ENCODE data around the gene RNF144A. TPM values are rescaled to one million over a fixed set of nuclear protein-coding genes. Genes with fewer than 3 reads are reported as not detected.

Gene RNF144A
- total and polyA plus RNA-seq, 2 of the 13 experiments (the other 11 are each of a cell fraction or from before 2014, with no cell fraction given): 13.9 to 16.5 TPM

GRCh38 chr2:6921321-6921922, 4.2 kb downstream of the RNF144A start (continued):
- TF ChIP-seq, protein P1, sequence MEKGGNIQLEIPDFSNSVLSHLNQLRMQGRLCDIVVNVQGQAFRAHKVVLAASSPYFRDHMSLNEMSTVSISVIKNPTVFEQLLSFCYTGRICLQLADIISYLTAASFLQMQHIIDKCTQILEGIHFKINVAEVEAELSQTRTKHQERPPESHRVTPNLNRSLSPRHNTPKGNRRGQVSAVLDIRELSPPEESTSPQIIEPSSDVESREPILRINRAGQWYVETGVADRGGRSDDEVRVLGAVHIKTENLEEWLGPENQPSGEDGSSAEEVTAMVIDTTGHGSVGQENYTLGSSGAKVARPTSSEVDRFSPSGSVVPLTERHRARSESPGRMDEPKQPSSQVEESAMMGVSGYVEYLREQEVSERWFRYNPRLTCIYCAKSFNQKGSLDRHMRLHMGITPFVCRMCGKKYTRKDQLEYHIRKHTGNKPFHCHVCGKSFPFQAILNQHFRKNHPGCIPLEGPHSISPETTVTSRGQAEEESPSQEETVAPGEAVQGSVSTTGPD (CRISPR knock-in tag; IDR thresholded peaks at IDR 0.05): no peak
- TF ChIP-seq ZNF781 (CRISPR knock-in tag; IDR thresholded peaks at IDR 0.05; ENCODE audit: borderline replicate concordance, not compliant biosample characterization) (peak; percentile 60), HMGXB3 (CRISPR knock-in tag; IDR thresholded peaks at IDR 0.05; ENCODE audit: borderline replicate concordance) (no peak), SRSF1 (optimal IDR thresholded peaks at IDR 0.05; ENCODE audit: low read depth, low read length) (no peak), ZNF484 (CRISPR knock-in tag; IDR thresholded peaks at IDR 0.05; ENCODE audit: borderline replicate concordance, low read depth) (no peak), U2AF1 (optimal IDR thresholded peaks at IDR 0.05; ENCODE audit: low read depth, low read length) (peak; percentile 3), NCOA5 (CRISPR knock-in tag; IDR thresholded peaks at IDR 0.05) (no peak), ZNF362 (CRISPR knock-in tag; IDR thresholded peaks at IDR 0.05; ENCODE audit: borderline replicate concordance) (peak; percentile 67; the same call in 1 of the 2 replicates), MAX (IDR thresholded peaks at IDR 0.05) (peak; percentile 93), SIX1 (CRISPR knock-in tag; IDR thresholded peaks at IDR 0.05; ENCODE audit: borderline replicate concordance) (no peak), ZNF615 (CRISPR knock-in tag; IDR thresholded peaks at IDR 0.05; ENCODE audit: borderline replicate concordance) (no peak), CBX5 (CRISPR knock-in tag; IDR thresholded peaks at IDR 0.05; ENCODE audit: borderline replicate concordance) (no peak), SMAD1 (CRISPR knock-in tag; IDR thresholded peaks at IDR 0.05; ENCODE audit: borderline replicate concordance, low read depth) (no peak), WIZ (CRISPR knock-in tag; IDR thresholded peaks at IDR 0.05) (no peak), NAIF1 (CRISPR knock-in tag; IDR thresholded peaks at IDR 0.05; ENCODE audit: borderline replicate concordance) (no peak), ELF1 (CRISPR knock-in tag; IDR thresholded peaks at IDR 0.05) (no peak; the same call in 1 of the 2 replicates), ZNF230 (CRISPR knock-in tag; IDR thresholded peaks at IDR 0.05) (peak; percentile 89), MTF2 (CRISPR knock-in tag; IDR thresholded peaks at IDR 0.05; ENCODE audit: borderline replicate concordance) (no peak), POLR2AphosphoS2 (IDR thresholded peaks at IDR 0.05; ENCODE audit: low read depth, low read length) (no peak), MBD4 (IDR thresholded peaks at IDR 0.05; ENCODE audit: borderline replicate concordance, low read length) (no peak)
- TF ChIP-seq, protein P2, sequence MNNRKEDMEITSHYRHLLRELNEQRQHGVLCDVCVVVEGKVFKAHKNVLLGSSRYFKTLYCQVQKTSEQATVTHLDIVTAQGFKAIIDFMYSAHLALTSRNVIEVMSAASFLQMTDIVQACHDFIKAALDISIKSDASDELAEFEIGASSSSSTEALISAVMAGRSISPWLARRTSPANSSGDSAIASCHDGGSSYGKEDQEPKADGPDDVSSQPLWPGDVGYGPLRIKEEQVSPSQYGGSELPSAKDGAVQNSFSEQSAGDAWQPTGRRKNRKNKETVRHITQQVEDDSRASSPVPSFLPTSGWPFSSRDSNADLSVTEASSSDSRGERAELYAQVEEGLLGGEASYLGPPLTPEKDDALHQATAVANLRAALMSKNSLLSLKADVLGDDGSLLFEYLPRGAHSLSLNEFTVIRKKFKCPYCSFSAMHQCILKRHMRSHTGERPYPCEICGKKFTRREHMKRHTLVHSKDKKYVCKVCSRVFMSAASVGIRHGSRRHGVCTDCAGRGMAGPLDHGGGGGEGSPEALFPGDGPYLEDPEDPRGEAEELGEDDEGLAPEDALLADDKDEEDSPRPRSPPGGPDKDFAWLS (CRISPR knock-in tag; IDR thresholded peaks at IDR 0.05; ENCODE audit: borderline replicate concordance): peak; percentile 67; the same call in 1 of the 2 replicates

Measured in HepG2 (cell line).